MM.1S (cell line): Measurements from ENCODE around the gene NUCB1.
"Not testable (repeated sequence)": the region's sequence is repeated elsewhere in the genome, so short reads cannot be mapped to it uniquely, and the experiment has no call there.

Experiments used
- DNase-seq: peaks from one replicate; pipeline ENCODE4 v3.0.0-alpha.2; 2015
- H2AFZ ChIP-seq: fragments of 300-600 bp; sonication (generic); 2 replicates; pipeline ENCODE4 v1.6.0; 2016; ENCODE audit warnings: antibody characterized with exemption, low read length
- H3F3A ChIP-seq: fragments of 300-600 bp; sonication (generic); 2 replicates; pipeline ENCODE4 v1.6.1; 2016; ENCODE audit warnings: mild to moderate bottlenecking, antibody characterized with exemption, low read length, moderate library complexity, mixed read lengths; ENCODE audit not compliant: insufficient read depth
- H3K27ac ChIP-seq: fragments of 300-600 bp; sonication (generic); 2 replicates; pipeline ENCODE4 v1.5.1; 2016; ENCODE audit warnings: mild to moderate bottlenecking, low read length
- H3K27me3 ChIP-seq: fragments of 300-600 bp; sonication (generic); replicated peaks from 2 replicates; pipeline ENCODE4 v1.6.0; 2016; ENCODE audit warnings: low read length; ENCODE audit not compliant: insufficient read depth
- H3K36me3 ChIP-seq: fragments of 300-600 bp; sonication (generic); replicated peaks from 2 replicates; pipeline ENCODE4 v1.6.1; 2016; ENCODE audit warnings: mild to moderate bottlenecking, low read length, mixed read lengths; ENCODE audit not compliant: insufficient read depth
- H3K4me1 ChIP-seq: fragments of 300-600 bp; sonication (generic); 2 replicates; pipeline ENCODE4 v1.6.1; 2016; ENCODE audit warnings: low read length, mixed read lengths
- H3K4me2 ChIP-seq: fragments of 300-600 bp; sonication (generic); 2 replicates; pipeline ENCODE4 v1.6.0; 2016; ENCODE audit warnings: low read depth, low read length
- H3K4me3 ChIP-seq: fragments of 300-600 bp; sonication (generic); 2 replicates; pipeline ENCODE4 v1.5.1; 2016; ENCODE audit warnings: low read length, mixed read lengths
- H3K79me2 ChIP-seq: fragments of 300-600 bp; sonication (generic); 2 replicates; pipeline ENCODE4 v1.6.1; 2016; ENCODE audit warnings: mixed run types, low read length, mixed read lengths
- H3K9ac ChIP-seq: fragments of 300-600 bp; sonication (generic); 2 replicates; pipeline ENCODE4 v1.6.1; 2016; ENCODE audit warnings: low read length, mixed read lengths
- H3K9me2 ChIP-seq: fragments of 300-600 bp; sonication (generic); replicated peaks from 2 replicates; pipeline ENCODE4 v1.6.1; 2016; ENCODE audit warnings: mild to moderate bottlenecking, low read length, mixed read lengths; ENCODE audit not compliant: insufficient read depth
- H3K9me3 ChIP-seq: fragments of 300-600 bp; sonication (generic); replicated peaks from 2 replicates; pipeline ENCODE4 v1.6.1; 2016; ENCODE audit warnings: mild to moderate bottlenecking, low read length, mixed read lengths; ENCODE audit not compliant: insufficient read depth
- H4K20me1 ChIP-seq: fragments of 300-600 bp; sonication (generic); 2 replicates; pipeline ENCODE4 v1.6.1; 2016; ENCODE audit warnings: mild to moderate bottlenecking, low read length, moderate library complexity, mixed read lengths; ENCODE audit not compliant: insufficient read depth
- EZH2 ChIP-seq: fragments of 300-600 bp; sonication (generic); optimal IDR thresholded peaks from 2 replicates; pipeline ENCODE3; 2017; ENCODE audit warnings: low read depth, mild to moderate bottlenecking, antibody characterized with exemption, low read length, mixed read lengths
- EZH2phosphoT487 ChIP-seq: fragments of 300-600 bp; sonication (generic); IDR thresholded peaks from 2 replicates; pipeline ENCODE4 v1.6.1; 2018; ENCODE audit warnings: antibody characterized with exemption, low read length
- TF ChIP-seq, protein P1 (sequence below): fragments of 300-600 bp; sonication (generic); IDR thresholded peaks from 2 replicates; pipeline ENCODE4 v1.5.1; 2016; ENCODE audit warnings: antibody characterized with exemption, low read length, mixed read lengths

NUCB1 gene

DNA sequence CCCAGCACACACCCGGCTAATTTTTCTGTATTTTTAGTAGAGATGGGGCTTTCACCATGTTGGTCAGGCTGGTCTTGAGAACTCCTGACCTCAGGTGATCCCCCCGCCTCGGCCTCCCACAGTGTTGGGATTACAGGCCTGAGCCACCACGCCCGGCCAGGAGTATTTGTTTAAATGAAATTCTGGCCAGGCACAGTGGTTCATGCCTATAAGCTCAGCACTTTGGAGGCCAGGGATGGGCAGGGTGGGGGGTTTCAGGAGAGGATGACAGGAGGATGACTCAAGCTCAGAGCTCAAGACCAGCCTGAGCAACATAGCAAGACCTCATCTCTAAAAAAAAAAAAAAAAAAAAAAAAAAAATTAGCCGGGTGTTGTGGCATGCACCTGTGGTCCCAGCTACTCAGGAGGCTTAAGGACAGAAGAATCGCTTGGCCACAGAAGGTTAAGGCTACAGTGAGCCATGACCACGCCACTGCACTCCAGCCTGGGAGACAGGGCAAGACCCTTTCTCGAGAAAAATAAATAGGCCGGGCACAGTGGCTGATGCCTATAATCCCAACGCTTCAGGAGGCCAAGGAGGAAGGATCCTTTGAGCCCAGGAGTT lies 25.2 kb downstream of the NUCB1 start:
- Histone ChIP-seq H3K79me2 (no peaks in the 10 kb centered on the region), H3K4me2 (no peak overlapping the region), H3K27ac (no peak overlapping the region), H3F3A (no peaks in the 10 kb centered on the region; the same call in 1 of the 2 replicates), H3K4me1 (no peaks in the 10 kb centered on the region), H2AFZ (no peak overlapping the region), H3K27me3 (no peaks in the 10 kb centered on the region), H3K9ac (no peak overlapping the region), H3K4me3 (no peak overlapping the region), H3K36me3 (no peaks in the 10 kb centered on the region), H3K9me2 (no peaks in the 10 kb centered on the region), H3K9me3 (no peaks in the 10 kb centered on the region), H4K20me1 (no peaks in the 10 kb centered on the region)
- no peak for TF ChIP-seq EZH2
- no peak for DNase-seq

DNA sequence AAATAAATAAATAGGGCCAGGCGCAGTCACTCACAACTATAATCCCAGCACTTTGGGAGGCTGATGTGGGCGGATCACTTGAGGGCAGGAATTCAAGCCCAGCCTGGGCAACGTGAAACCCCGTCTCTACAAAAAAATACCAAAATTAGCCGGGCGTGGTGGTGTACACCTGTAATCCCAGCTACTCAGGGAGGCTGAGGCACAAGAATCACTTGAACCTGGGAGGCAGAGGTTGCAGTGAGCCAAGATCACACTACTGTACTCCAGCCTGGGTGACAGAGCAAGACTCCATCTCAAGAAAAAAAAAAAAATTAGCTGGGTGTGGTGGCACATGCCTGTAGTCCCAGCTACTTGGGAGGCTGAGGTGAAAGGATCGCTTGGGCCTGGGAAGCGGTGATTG lies 25.8 kb downstream of the NUCB1 start:
- H2AFZ ChIP-seq, H3K4me2 ChIP-seq, H3K4me3 ChIP-seq, H3F3A ChIP-seq, H3K27ac ChIP-seq, H3K36me3 ChIP-seq, H3K9ac ChIP-seq, H3K27me3 ChIP-seq, H3K4me1 ChIP-seq, H3K9me3 ChIP-seq, H4K20me1 ChIP-seq, H3K9me2 ChIP-seq, DNase-seq, H3K79me2 ChIP-seq: not testable (repeated sequence)

DNA sequence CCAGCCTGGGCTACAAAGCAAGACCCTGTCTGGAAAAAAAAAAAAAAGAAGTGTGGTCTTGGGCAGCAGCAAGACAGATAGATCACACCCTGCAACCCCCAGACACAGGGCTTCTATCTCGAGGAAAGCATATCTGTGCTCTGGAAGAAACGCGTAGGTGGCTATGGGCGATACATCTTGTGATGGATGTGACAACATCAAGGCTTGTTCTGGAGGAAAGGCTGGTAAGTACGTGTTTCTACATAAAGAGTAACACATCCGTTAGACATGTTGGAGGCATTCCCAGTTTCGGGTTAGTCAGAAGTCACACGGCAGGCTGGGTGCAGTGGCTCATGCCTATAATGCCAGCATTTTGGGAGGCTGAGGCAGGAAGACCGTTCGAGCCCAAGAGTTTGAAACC lies 26.8 kb downstream of the NUCB1 start:
- Histone ChIP-seq H4K20me1 (no peaks in the 10 kb centered on the region), H3K36me3 (no peaks in the 10 kb centered on the region), H3K27ac (no peak overlapping the region), H3K79me2 (no peaks in the 10 kb centered on the region), H3K9ac (no peak overlapping the region), H2AFZ (no peak overlapping the region), H3K9me2 (no peaks in the 10 kb centered on the region), H3K27me3 (no peaks in the 10 kb centered on the region), H3K9me3 (no peaks in the 10 kb centered on the region), H3K4me3 (no peak overlapping the region), H3K4me2 (no peak overlapping the region), H3K4me1 (no peaks in the 10 kb centered on the region), H3F3A (no peaks in the 10 kb centered on the region; the same call in 1 of the 2 replicates)
- no peak for TF ChIP-seq EZH2phosphoT487
- TF ChIP-seq, protein P1, sequence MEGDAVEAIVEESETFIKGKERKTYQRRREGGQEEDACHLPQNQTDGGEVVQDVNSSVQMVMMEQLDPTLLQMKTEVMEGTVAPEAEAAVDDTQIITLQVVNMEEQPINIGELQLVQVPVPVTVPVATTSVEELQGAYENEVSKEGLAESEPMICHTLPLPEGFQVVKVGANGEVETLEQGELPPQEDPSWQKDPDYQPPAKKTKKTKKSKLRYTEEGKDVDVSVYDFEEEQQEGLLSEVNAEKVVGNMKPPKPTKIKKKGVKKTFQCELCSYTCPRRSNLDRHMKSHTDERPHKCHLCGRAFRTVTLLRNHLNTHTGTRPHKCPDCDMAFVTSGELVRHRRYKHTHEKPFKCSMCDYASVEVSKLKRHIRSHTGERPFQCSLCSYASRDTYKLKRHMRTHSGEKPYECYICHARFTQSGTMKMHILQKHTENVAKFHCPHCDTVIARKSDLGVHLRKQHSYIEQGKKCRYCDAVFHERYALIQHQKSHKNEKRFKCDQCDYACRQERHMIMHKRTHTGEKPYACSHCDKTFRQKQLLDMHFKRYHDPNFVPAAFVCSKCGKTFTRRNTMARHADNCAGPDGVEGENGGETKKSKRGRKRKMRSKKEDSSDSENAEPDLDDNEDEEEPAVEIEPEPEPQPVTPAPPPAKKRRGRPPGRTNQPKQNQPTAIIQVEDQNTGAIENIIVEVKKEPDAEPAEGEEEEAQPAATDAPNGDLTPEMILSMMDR = no peak
- no peak for TF ChIP-seq EZH2
- no peak for DNase-seq

DNA sequence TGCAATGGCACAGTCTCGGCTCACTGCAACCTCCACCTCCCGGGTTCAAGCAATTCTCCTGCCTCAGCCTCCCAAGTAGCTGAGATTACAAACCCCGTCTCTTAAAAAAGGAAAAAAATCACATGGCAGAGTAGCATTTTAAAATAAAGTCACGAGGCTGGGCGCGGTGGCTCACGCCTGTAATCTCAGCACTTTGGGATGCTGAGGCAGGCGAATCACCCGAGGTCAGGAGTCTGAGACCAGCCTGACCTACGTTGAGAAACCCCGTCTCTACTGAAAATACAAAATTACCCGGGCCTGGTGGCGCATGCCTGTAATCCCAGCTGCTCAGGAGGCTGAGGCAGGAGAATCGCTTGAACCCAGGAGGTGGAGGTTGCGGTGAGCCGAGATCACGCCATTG lies 27.6 kb downstream of the NUCB1 start:
- H3K4me1 ChIP-seq, H3K27ac ChIP-seq, H3K9ac ChIP-seq, H3K79me2 ChIP-seq, H3K9me3 ChIP-seq, H3K27me3 ChIP-seq, DNase-seq, H3K9me2 ChIP-seq, H3K4me2 ChIP-seq, H3F3A ChIP-seq, H3K4me3 ChIP-seq, H3K36me3 ChIP-seq, H2AFZ ChIP-seq, H4K20me1 ChIP-seq: not testable (repeated sequence)
